Stimulated activated CD4-positive, alpha-beta T cell treated with anti-CD3 and anti-CD28 coated beads, Interleukin-4, amount 100 ng/mL, for 1 hour (primary cell): ENCODE data around the gene UNC45A.
"Not testable (repeated sequence)": the region's sequence is repeated elsewhere in the genome, so short reads cannot be mapped to it uniquely, and the experiment has no call there.

Source experiments
- DNase-seq: peaks from one replicate; pipeline ENCODE4 v3.0.0-alpha.2; 2020

Gene UNC45A

GRCh38 chr15:90903733-90904536 is 31.1 kb upstream of the UNC45A start:
- no peak for DNase-seq

GRCh38 chr15:90904746-90905145 is 30.3 kb upstream of the UNC45A start:
- no peak for DNase-seq

- no peak for DNase-seq
Measured at GRCh38 chr15:90905306-90906180, 29.5 kb upstream of the UNC45A start.

- no peak for DNase-seq
Measured at GRCh38 chr15:90906181-90906849, 28.8 kb upstream of the UNC45A start.

GRCh38 chr15:90907051-90907660 is 27.9 kb upstream of the UNC45A start:
- no peak for DNase-seq

- DNase-seq = no peak
Measured at GRCh38 chr15:90907838-90908507, 27.1 kb upstream of the UNC45A start.

- DNase-seq = not testable (repeated sequence)
Measured at GRCh38 chr15:90909449-90909848, 25.6 kb upstream of the UNC45A start.

- no peak for DNase-seq
Measured at GRCh38 chr15:90909976-90910375, 25.1 kb upstream of the UNC45A start.

GRCh38 chr15:90910441-90911301 is 24.4 kb upstream of the UNC45A start:
- no peak for DNase-seq

- no peak for DNase-seq
Measured at GRCh38 chr15:90911302-90911623, 23.8 kb upstream of the UNC45A start.

GRCh38 chr15:90911906-90912769 is 22.9 kb upstream of the UNC45A start:
- DNase-seq = no peak

- DNase-seq = no peak
Measured at GRCh38 chr15:90912770-90913075, 22.4 kb upstream of the UNC45A start.

GRCh38 chr15:90913398-90913944 is 21.6 kb upstream of the UNC45A start:
- DNase-seq = no peak

- DNase-seq = no peak
Measured at GRCh38 chr15:90914305-90915080, 20.6 kb upstream of the UNC45A start.

GRCh38 chr15:90915216-90915807 is 19.8 kb upstream of the UNC45A start:
- DNase-seq = no peak

- DNase-seq = no peak
Measured at GRCh38 chr15:90915808-90916440, 19.2 kb upstream of the UNC45A start.

- no peak for DNase-seq
Measured at GRCh38 chr15:90916461-90916860, 18.6 kb upstream of the UNC45A start.

GRCh38 chr15:90917569-90917968 is 17.5 kb upstream of the UNC45A start:
- DNase-seq = no peak
